ENCODE measurements around the gene ISLR.

- TF ChIP-seq CTCF (conservative IDR thresholded peaks at IDR 0.05 in 1 of 2, IDR thresholded peaks at IDR 0.05 in 1 of 2; ENCODE audit: low read depth in 1 of 2, low read length in 2 of 2): no peak
- no peak for TF ChIP-seq EZH2 (IDR thresholded peaks at IDR 0.05; ENCODE audit: low read length, missing control alignments)
Measured at GRCh38 chr15:74212494-74212893, 39.0 kb downstream of the ISLR start.

Data from fibroblast of lung (primary cell).